Measurements from ENCODE around the gene DLGAP1. TPM values are rescaled to one million over a fixed set of nuclear protein-coding genes. Genes with fewer than 3 reads are reported as not detected.

Gene DLGAP1
- total and polyA plus RNA-seq, 4 donors: 0.54 to 11.8 (median 3.1) TPM

DNA sequence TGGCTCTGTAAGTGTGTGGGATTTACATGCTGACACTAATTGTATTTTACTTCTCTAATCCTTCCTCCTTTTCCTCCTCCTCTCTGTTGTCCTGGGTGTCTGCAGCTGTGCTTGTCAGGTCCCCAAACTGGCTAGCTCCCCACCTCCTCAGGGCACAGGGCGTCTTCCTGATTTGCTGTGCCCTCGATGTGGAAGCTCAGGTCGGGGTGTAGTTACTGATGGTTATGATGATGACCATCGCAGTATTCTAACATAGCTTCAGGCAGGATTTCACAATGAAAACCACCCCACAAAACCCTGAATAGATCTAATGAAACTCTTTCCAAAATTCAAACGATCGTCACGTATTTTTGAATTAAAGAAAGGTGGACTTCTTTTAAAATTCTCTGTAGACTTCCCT, 576.7 kb downstream of the DLGAP1 start:
- no peak for ATAC-seq (ENCODE audit: insufficient read depth, low FRiP score)
- H3K4me1 ChIP-seq (ENCODE audit: control insufficient read depth in 5 of 5, insufficient read depth in 5 of 5, low read length in 5 of 5): peaks cover 0 to 17% (median 0%) of the 10 kb centered on the region in 5 donors
- 37 to 73% methylated on average over 7 of the region's 7 CpGs for WGBS, 2 donors
- H3K9ac ChIP-seq (ENCODE audit: insufficient read depth in 1 of 2, low read length in 2 of 2): no peak overlapping the region
- no peak overlapping the region for H3K4me3 ChIP-seq
- H3K27ac ChIP-seq (ENCODE audit: low read depth in 1 of 2, low read length in 1 of 2): no peak overlapping the region
- no peaks in the 10 kb centered on the region for H3K27me3 ChIP-seq (ENCODE audit: control insufficient read depth in 3 of 3, insufficient read depth in 3 of 3, low read length in 2 of 3)
- TF ChIP-seq, protein P1, sequence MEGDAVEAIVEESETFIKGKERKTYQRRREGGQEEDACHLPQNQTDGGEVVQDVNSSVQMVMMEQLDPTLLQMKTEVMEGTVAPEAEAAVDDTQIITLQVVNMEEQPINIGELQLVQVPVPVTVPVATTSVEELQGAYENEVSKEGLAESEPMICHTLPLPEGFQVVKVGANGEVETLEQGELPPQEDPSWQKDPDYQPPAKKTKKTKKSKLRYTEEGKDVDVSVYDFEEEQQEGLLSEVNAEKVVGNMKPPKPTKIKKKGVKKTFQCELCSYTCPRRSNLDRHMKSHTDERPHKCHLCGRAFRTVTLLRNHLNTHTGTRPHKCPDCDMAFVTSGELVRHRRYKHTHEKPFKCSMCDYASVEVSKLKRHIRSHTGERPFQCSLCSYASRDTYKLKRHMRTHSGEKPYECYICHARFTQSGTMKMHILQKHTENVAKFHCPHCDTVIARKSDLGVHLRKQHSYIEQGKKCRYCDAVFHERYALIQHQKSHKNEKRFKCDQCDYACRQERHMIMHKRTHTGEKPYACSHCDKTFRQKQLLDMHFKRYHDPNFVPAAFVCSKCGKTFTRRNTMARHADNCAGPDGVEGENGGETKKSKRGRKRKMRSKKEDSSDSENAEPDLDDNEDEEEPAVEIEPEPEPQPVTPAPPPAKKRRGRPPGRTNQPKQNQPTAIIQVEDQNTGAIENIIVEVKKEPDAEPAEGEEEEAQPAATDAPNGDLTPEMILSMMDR (IDR thresholded peaks at IDR 0.05; ENCODE audit: control extremely low read depth, extremely low read depth): no peak
- H3K9me3 ChIP-seq (ENCODE audit: control insufficient read depth in 4 of 4, insufficient read depth in 3 of 4, low read length in 3 of 4): no peaks in the 10 kb centered on the region
- H3K36me3 ChIP-seq (ENCODE audit: control insufficient read depth in 4 of 4, insufficient read depth in 4 of 4, low read length in 4 of 4): no peaks in the 10 kb centered on the region
- no peak for DNase-seq

DNA sequence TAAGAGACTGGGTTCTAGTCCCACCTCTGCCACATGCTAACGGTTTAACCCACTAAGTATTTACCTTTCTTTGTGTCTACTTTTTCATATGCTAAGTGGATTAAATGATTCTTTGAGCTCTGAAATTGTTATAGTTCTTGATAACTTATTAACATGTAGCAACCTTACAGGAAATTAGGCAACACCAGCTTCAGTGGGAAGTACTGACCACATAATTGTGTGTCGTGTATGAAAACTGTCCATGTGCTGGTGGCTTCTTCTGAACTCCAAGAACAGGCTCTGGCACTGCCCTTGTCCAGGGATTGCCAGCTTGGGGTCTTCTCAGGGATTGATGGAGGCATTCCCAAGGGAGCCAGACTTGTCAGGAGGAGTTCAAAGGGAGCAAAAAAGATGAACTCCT, 577.4 kb downstream of the DLGAP1 start:
- TF ChIP-seq, protein P1 (IDR thresholded peaks at IDR 0.05; ENCODE audit: control extremely low read depth, extremely low read depth): no peak
- Histone ChIP-seq H3K9ac (ENCODE audit: insufficient read depth in 1 of 2, low read length in 2 of 2) (no peak overlapping the region), H3K27ac (ENCODE audit: low read depth in 1 of 2, low read length in 1 of 2) (no peak overlapping the region), H3K4me3 (no peak overlapping the region), H3K9me3 (ENCODE audit: control insufficient read depth in 4 of 4, insufficient read depth in 3 of 4, low read length in 3 of 4) (no peaks in the 10 kb centered on the region), H3K36me3 (ENCODE audit: control insufficient read depth in 4 of 4, insufficient read depth in 4 of 4, low read length in 4 of 4) (no peaks in the 10 kb centered on the region), H3K27me3 (ENCODE audit: control insufficient read depth in 3 of 3, insufficient read depth in 3 of 3, low read length in 2 of 3) (no peaks in the 10 kb centered on the region), H3K4me1 (ENCODE audit: control insufficient read depth in 5 of 5, insufficient read depth in 5 of 5, low read length in 5 of 5) (peaks cover 0 to 17% (median 0%) of the 10 kb centered on the region in 5 donors)
- 40 to 41% methylated on average over 2 of the region's 2 CpGs for WGBS, 2 donors
- DNase-seq: no peak
- peak; percentile 30 for ATAC-seq (ENCODE audit: insufficient read depth, low FRiP score)

DNA sequence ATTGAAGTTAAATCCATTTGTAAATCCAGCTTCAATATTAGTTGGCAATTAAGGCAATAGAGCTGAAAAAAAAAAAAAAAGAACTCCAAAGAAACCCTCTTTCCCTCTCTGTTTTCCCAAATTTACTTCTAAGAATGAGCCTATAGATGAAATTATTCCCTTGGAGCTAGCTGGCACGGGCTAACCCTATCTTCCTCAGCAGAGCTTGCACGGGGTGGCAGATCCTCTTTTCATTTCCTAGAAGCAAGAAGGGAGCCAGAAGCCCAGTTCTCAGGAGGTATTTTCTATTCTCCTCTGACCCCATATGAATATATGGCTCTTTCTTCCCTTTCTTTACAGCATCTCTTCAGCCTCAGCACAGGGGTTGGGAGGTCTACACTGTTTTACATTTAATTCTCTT, 579.1 kb downstream of the DLGAP1 start:
- H3K4me3 ChIP-seq: no peak overlapping the region
- H3K27ac ChIP-seq (ENCODE audit: low read depth in 1 of 2, low read length in 1 of 2): no peak overlapping the region
- no peaks in the 10 kb centered on the region for H3K36me3 ChIP-seq (ENCODE audit: control insufficient read depth in 4 of 4, insufficient read depth in 4 of 4, low read length in 4 of 4)
- no peak for ATAC-seq (ENCODE audit: insufficient read depth, low FRiP score)
- TF ChIP-seq, protein P1 (IDR thresholded peaks at IDR 0.05; ENCODE audit: control extremely low read depth, extremely low read depth): no peak
- no peak overlapping the region for H3K9ac ChIP-seq (ENCODE audit: insufficient read depth in 1 of 2, low read length in 2 of 2)
- no peaks in the 10 kb centered on the region for H3K27me3 ChIP-seq (ENCODE audit: control insufficient read depth in 3 of 3, insufficient read depth in 3 of 3, low read length in 2 of 3)
- 21 to 32% methylated on average over 2 of the region's 2 CpGs for WGBS, 2 donors
- no peaks in the 10 kb centered on the region for H3K9me3 ChIP-seq (ENCODE audit: control insufficient read depth in 4 of 4, insufficient read depth in 3 of 4, low read length in 3 of 4)
- no peak for DNase-seq
- H3K4me1 ChIP-seq (ENCODE audit: control insufficient read depth in 5 of 5, insufficient read depth in 5 of 5, low read length in 5 of 5): peaks cover 0 to 17% (median 0%) of the 10 kb centered on the region in 5 donors

DNA sequence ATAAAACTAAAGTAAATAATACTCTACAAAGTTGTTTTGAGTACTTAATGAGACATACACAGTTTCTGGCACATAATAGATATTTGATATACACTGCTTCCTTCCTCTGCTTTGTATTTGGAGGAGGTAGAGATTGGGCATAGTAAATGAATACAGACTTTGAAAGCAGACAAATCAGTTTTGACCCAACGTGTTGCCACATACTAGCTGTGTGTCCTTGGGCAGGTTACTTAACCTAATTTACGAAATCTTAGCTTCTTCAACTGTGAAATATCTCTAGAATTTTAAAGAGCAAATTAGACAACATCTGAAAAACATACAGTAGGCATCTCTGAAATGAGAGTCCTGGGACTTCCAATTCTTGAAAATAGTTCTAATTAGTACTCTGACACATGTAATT, 579.7 kb downstream of the DLGAP1 start:
- DNase-seq (no peak), ATAC-seq (ENCODE audit: insufficient read depth, low FRiP score) (no peak)
- no peak overlapping the region for H3K9ac ChIP-seq (ENCODE audit: insufficient read depth in 1 of 2, low read length in 2 of 2)
- no peak overlapping the region for H3K27ac ChIP-seq (ENCODE audit: low read depth in 1 of 2, low read length in 1 of 2)
- H3K4me3 ChIP-seq: no peak overlapping the region
- no peaks in the 10 kb centered on the region for H3K36me3 ChIP-seq (ENCODE audit: control insufficient read depth in 4 of 4, insufficient read depth in 4 of 4, low read length in 4 of 4)
- TF ChIP-seq, protein P1 (IDR thresholded peaks at IDR 0.05; ENCODE audit: control extremely low read depth, extremely low read depth): no peak
- H3K4me1 ChIP-seq (ENCODE audit: control insufficient read depth in 5 of 5, insufficient read depth in 5 of 5, low read length in 5 of 5): peaks cover 0 to 17% (median 0%) of the 10 kb centered on the region in 5 donors
- 15 to 40% methylated on average over 2 of the region's 2 CpGs for WGBS, 2 donors
- H3K9me3 ChIP-seq (ENCODE audit: control insufficient read depth in 4 of 4, insufficient read depth in 3 of 4, low read length in 3 of 4): no peaks in the 10 kb centered on the region
- H3K27me3 ChIP-seq (ENCODE audit: control insufficient read depth in 3 of 3, insufficient read depth in 3 of 3, low read length in 2 of 3): no peaks in the 10 kb centered on the region

Data from lung (tissue), 12 donors.